ENCODE results near the gene ALOX12B.

DNA sequence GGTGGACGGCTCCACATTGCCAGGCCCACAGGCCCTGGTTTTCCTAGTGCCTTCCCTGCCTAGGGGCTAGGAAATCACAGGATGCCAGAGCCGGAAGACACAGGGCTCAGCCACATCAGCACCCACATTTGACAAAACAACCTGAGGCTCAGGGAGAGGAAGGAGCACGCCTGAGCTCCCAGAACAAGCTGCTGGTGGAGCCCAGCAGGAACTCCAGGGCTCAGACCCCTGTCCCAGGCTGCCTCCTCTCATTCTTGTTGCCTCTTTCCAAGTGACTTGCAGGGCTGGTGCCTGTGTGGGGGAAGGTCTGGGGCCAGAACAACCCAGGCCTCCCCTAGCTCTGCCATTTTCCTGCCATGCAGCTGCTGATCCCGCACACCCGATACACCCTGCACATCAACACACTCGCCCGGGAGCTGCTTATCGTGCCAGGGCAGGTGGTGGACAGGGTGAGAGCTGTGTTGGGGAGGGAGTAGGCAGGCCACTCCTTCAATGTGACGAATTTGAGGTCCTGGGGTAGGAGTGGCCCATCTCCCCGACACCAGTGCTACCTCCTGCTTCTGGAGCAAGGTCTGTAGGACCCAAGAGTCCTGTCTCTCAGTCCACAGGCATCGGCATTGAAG lies 41.1 kb downstream of the ALOX12B start:
- no peak for TF ChIP-seq POLR2A (IDR thresholded peaks at IDR 0.05)
- TF ChIP-seq, protein P1, sequence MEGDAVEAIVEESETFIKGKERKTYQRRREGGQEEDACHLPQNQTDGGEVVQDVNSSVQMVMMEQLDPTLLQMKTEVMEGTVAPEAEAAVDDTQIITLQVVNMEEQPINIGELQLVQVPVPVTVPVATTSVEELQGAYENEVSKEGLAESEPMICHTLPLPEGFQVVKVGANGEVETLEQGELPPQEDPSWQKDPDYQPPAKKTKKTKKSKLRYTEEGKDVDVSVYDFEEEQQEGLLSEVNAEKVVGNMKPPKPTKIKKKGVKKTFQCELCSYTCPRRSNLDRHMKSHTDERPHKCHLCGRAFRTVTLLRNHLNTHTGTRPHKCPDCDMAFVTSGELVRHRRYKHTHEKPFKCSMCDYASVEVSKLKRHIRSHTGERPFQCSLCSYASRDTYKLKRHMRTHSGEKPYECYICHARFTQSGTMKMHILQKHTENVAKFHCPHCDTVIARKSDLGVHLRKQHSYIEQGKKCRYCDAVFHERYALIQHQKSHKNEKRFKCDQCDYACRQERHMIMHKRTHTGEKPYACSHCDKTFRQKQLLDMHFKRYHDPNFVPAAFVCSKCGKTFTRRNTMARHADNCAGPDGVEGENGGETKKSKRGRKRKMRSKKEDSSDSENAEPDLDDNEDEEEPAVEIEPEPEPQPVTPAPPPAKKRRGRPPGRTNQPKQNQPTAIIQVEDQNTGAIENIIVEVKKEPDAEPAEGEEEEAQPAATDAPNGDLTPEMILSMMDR (IDR thresholded peaks at IDR 0.05) = no peak

Measured in tibial nerve (tissue), 3 donors.